Measurements from ENCODE around the gene PHF21A.
"Not testable (repeated sequence)": the region's sequence is repeated elsewhere in the genome, so short reads cannot be mapped to it uniquely, and the experiment has no call there.

The PHF21A gene

DNA sequence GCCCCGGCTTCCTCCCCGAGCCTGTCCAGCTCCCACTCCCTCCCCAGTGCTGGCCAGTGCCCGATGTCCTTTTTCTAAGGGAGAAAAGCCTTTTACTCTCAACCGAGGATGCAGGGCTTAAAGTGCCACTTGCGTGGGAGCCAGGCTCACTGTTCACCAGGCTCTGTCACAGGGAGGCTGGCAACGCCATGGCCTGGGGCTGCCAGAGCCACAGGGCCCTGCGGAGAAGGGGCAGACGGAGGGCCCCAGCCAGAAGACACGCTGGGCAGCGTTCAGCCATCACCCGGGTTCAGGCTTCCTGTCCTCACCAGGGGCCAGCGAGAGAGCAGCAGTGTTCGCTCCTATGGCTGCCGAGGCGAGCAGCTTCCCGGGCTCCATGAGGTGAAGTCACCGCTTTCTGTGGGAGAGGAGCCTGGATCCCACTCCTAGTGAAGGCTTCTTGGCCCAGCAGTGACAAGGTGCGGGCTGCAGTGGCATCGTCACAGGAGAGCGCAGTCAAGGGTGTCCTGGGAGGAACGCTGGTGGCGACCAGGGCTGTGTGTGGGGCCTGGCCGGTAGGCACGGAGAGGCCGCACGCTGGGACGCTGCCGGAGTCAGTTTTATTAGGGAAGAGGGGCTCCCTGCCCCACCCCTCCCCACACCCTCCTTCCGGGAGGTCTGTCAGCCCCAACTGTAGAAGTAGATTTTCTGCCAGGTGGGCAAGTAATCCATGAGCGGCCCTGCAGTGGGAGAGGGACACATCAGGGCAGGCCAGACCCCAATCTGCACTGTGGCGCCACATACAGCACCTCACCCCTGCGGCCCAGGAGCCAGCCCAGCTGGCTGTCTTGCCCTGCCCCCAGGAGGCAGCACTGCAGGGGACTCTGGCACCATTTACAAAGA is 211.4 kb downstream of the PHF21A start:
- H3K4me3 ChIP-seq (ENCODE audit: low read depth, low read length): no peak overlapping the region
- no peak for TF ChIP-seq POLR2A (IDR thresholded peaks at IDR 0.05; ENCODE audit: extremely low read depth, insufficient read length)
- TF ChIP-seq, protein P1, sequence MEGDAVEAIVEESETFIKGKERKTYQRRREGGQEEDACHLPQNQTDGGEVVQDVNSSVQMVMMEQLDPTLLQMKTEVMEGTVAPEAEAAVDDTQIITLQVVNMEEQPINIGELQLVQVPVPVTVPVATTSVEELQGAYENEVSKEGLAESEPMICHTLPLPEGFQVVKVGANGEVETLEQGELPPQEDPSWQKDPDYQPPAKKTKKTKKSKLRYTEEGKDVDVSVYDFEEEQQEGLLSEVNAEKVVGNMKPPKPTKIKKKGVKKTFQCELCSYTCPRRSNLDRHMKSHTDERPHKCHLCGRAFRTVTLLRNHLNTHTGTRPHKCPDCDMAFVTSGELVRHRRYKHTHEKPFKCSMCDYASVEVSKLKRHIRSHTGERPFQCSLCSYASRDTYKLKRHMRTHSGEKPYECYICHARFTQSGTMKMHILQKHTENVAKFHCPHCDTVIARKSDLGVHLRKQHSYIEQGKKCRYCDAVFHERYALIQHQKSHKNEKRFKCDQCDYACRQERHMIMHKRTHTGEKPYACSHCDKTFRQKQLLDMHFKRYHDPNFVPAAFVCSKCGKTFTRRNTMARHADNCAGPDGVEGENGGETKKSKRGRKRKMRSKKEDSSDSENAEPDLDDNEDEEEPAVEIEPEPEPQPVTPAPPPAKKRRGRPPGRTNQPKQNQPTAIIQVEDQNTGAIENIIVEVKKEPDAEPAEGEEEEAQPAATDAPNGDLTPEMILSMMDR (IDR thresholded peaks at IDR 0.05; ENCODE audit: low read depth, low read length): no peak
- TF ChIP-seq, protein P2, sequence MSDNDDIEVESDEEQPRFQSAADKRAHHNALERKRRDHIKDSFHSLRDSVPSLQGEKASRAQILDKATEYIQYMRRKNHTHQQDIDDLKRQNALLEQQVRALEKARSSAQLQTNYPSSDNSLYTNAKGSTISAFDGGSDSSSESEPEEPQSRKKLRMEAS (IDR thresholded peaks at IDR 0.05; ENCODE audit: low read depth, low read length): no peak
- DNase-seq (ENCODE audit: low read depth): no peak

DNA sequence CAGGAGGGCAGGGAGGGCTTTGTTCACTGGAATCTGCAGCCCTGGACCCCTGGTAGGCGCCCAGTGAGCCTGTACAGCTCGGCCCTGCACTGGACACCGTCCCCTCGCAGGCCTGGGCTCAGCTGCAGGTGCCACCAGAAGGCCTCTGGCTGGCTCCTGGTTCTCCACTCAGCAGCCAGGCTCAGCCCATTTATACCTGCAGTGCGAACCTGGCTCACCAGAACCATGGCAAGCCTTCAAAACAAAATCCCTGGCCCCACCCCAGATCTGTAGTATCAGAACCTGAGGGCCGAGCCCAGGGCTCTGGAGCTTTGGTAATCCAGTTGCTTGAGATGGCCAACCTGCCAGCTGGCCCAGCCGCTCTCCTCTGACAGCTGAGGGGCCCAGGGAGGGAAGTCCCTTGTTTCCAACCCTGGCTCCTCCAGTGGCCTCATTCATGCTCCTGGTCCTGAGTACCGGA is 213.3 kb downstream of the PHF21A start:
- no peak overlapping the region for H3K4me3 ChIP-seq (ENCODE audit: low read depth, low read length)
- TF ChIP-seq POLR2A (IDR thresholded peaks at IDR 0.05; ENCODE audit: extremely low read depth, insufficient read length) (no peak), MYC (IDR thresholded peaks at IDR 0.05; ENCODE audit: low read depth, low read length) (no peak)
- TF ChIP-seq, protein P1 (IDR thresholded peaks at IDR 0.05; ENCODE audit: low read depth, low read length): no peak
- TF ChIP-seq, protein P2 (IDR thresholded peaks at IDR 0.05; ENCODE audit: low read depth, low read length): no peak
- DNase-seq (ENCODE audit: low read depth): no peak

DNA sequence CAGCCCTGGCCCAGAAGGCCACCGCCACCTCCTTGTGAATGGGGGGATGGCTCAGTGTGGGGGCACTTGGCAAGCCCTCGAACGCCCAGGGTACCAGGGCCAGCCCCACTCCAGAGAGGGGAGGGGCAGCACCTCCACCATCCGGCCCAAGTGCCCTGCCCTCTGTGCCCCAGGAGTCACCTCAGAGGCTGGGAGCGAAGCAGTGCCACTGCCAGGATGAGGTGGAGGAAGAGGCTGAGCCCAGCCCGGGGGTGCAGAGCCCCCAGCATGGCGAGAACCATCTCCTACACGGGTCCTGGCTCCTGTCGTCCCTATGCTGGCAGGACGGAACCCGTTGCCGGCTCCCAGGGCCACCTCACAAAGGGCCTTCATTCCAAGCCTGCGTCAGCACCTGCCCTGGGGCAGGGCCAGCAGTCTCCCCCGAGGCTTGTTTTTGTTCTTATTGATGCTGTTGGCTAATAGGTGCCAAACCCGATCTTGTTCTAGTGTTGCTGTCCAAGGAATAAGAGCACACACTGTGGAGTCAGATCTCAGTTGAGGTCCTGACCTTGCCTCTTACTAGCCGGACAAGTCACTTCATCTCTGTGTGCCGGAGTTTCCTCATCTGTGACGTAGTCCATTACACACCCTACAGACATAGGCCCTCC is 214.2 kb downstream of the PHF21A start, which contains the start of gene FREY1:
TSS of gene FREY1 (minus strand) at position 307 of the 647 bp plus-strand sequence. CDS start at position 281, 26 bp downstream.
- H3K4me3 ChIP-seq (ENCODE audit: low read depth, low read length): no peak within 1 kb of the TSS
- DNase-seq (ENCODE audit: low read depth): no peak
- no peak for TF ChIP-seq MYC (IDR thresholded peaks at IDR 0.05; ENCODE audit: low read depth, low read length)
- TF ChIP-seq POLR2A (IDR thresholded peaks at IDR 0.05; ENCODE audit: extremely low read depth, insufficient read length): no peak
- TF ChIP-seq, protein P2 (IDR thresholded peaks at IDR 0.05; ENCODE audit: low read depth, low read length): no peak
- TF ChIP-seq, protein P1 (IDR thresholded peaks at IDR 0.05; ENCODE audit: low read depth, low read length): no peak

DNA sequence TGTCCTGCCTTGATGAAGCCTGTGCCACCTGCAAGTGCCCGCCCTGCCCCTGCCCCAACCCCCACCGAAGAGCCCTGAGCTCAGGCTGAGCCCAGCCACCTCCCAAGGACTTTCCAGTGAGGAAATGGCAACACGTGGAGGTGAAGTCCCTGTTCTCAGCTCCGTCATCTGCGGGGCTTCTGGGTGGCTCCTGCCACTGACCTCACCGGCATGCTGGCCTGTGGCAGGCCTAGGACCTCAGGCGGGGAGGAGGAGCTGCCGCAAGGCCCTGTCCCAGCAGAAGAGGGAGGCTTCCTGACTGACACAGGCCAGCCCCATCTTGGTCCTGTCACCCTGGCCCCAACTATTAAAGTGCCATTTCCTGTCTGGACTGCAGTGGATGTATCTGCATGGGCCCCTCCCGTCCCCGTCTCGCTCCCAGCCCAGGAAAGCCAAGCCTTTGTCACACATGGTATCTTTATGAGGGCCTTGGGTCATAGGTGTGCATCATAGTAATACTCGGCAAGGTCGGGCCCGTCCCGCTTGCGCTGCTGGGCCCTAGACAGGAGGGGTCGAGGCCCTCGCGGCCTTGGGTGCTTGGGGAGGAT is 215.1 kb downstream of the PHF21A start:
- TF ChIP-seq POLR2A (IDR thresholded peaks at IDR 0.05; ENCODE audit: extremely low read depth, insufficient read length): no peak
- TF ChIP-seq MYC (IDR thresholded peaks at IDR 0.05; ENCODE audit: low read depth, low read length): no peak
- TF ChIP-seq, protein P1 (IDR thresholded peaks at IDR 0.05; ENCODE audit: low read depth, low read length): no peak
- H3K4me3 ChIP-seq (ENCODE audit: low read depth, low read length): no peak overlapping the region
- DNase-seq (ENCODE audit: low read depth): no peak

DNA sequence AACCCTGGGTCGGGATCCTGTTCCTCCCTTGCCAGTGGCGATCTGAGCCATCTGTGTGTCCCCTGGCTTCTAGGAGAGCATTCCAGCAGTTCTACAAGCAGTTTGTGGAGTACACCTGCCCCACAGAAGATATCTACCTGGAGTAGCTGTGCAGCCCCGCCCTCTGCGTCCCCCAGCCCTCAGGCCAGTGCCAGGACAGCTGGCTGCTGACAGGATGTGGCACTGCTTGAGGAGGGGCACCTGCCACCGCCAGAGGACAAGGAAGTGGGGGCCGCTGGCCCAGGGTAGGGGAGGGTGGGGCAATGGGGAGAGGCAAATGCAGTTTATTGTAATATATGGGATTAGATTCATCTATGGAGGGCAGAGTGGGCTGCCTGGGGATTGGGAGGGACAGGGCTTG is 215.7 kb downstream of the PHF21A start:
- not testable (repeated sequence) for H3K4me3 ChIP-seq (ENCODE audit: low read depth, low read length)

DNA sequence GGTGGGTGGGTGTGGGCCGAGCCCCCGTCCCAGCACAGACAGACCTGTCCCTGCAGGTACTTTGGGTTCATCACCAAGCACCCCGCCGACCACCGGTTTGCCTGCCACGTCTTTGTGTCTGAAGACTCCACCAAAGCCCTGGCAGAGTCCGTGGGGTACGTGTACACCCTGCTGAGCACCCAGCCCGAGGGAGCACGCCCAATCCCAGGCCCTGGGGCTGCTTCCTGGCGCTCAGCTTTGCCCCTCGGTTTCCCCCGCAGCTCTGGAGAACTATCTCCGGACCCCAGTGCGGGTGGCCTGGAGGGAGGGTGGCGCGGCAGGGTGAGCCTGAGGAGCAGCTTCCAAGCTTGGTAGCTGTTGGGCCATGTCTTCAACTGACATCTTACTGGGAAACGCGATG is 216.2 kb downstream of the PHF21A start:
- no peak overlapping the region for H3K4me3 ChIP-seq (ENCODE audit: low read depth, low read length)
- DNase-seq (ENCODE audit: low read depth): no peak
- TF ChIP-seq, protein P2 (IDR thresholded peaks at IDR 0.05; ENCODE audit: low read depth, low read length): no peak
- TF ChIP-seq, protein P1 (IDR thresholded peaks at IDR 0.05; ENCODE audit: low read depth, low read length): no peak
- TF ChIP-seq MYC (IDR thresholded peaks at IDR 0.05; ENCODE audit: low read depth, low read length): no peak
- no peak for TF ChIP-seq POLR2A (IDR thresholded peaks at IDR 0.05; ENCODE audit: extremely low read depth, insufficient read length)

More for the DNA sequence above, 215.7 kb downstream of the PHF21A start:
- DNase-seq (ENCODE audit: low read depth): not testable (repeated sequence)

All from NB4 (cell line).